Uterus (tissue), 2 donors: ENCODE measurements around the gene TNFSF12.

Source experiments
- CTCF ChIP-seq, 4 experiments: fragments of 200-600 bp in 2 of 4; fragments of 450-650 bp in 2 of 4; sonication (generic) in 2 of 4; IDR thresholded peaks; one replicate each; pipeline ENCODE4 v1.5.1; 2016 to 2019; ENCODE audit warnings: antibody characterized with exemption in 4 of 4, mild to moderate bottlenecking in 2 of 4, moderate library complexity in 1 of 4
- POLR2A ChIP-seq, 2 donors: fragments of 450-650 bp; IDR thresholded peaks; one replicate each; pipeline ENCODE4 v1.6.1; 2016; ENCODE audit warnings: antibody characterized with exemption in 2 of 2, mild to moderate bottlenecking in 1 of 2, moderate library complexity in 1 of 2

- TF ChIP-seq POLR2A (IDR thresholded peaks at IDR 0.05) (no peak), CTCF (IDR thresholded peaks at IDR 0.05) (no peak)
Observed at GRCh38 chr17:7592422-7593021, 43.7 kb downstream of the TNFSF12 start.
